Endothelial cell of umbilical vein (primary cell): Measurements from ENCODE around the gene ADCY3.

Experiments used
- EZH2 ChIP-seq: IDR thresholded peaks from 2 replicates; pipeline ENCODE4 v1.6.1; 2012; ENCODE audit warnings: borderline replicate concordance, low read depth, mild to moderate bottlenecking, moderate library complexity, low read length, inconsistent platforms; ENCODE audit not compliant: severe bottlenecking
- FOS ChIP-seq: IDR thresholded peaks from 2 replicates; pipeline ENCODE4 v1.6.1; 2011; ENCODE audit warnings: mild to moderate bottlenecking, low read length, moderate library complexity, borderline replicate concordance; ENCODE audit not compliant: insufficient read depth
- GATA2 ChIP-seq: IDR thresholded peaks from 2 replicates; pipeline ENCODE4 v1.7.0; 2011; ENCODE audit warnings: low read depth, mild to moderate bottlenecking, moderate library complexity, mixed read lengths, low read length; ENCODE audit not compliant: insufficient read length, insufficient read depth
- MYC ChIP-seq: IDR thresholded peaks from one replicate; pipeline ENCODE4 v1.6.1; 2011; ENCODE audit warnings: mild to moderate bottlenecking, low read depth, low read length
- POLR2A ChIP-seq: IDR thresholded peaks from 2 replicates; pipeline ENCODE4 v1.6.1; 2012; ENCODE audit warnings: low read depth, mild to moderate bottlenecking, control low read depth, low read length
- POLR2AphosphoS5 ChIP-seq: IDR thresholded peaks from 2 replicates; pipeline ENCODE4 v1.6.1; 2012; ENCODE audit warnings: low read depth, mild to moderate bottlenecking, control low read depth, low read length, moderate library complexity; ENCODE audit not compliant: insufficient read depth
- TF ChIP-seq, protein P1 (sequence below), 2 donors: IDR thresholded peaks; 1 replicate in 1 of 2; 2 replicates in 1 of 2; pipeline ENCODE4 v1.5.1; 2011; ENCODE audit warnings: low read length in 2 of 2, mild to moderate bottlenecking in 2 of 2, moderate library complexity in 2 of 2, control low read depth in 1 of 2, inconsistent platforms in 1 of 2, low read depth in 1 of 2; ENCODE audit not compliant: insufficient read depth in 1 of 2; ENCODE audit errors: extremely low read depth in 1 of 2
- TF ChIP-seq, protein P2 (sequence below): IDR thresholded peaks from 2 replicates; pipeline ENCODE4 v1.6.1; 2011; ENCODE audit not compliant: insufficient read depth, insufficient read length

DNA sequence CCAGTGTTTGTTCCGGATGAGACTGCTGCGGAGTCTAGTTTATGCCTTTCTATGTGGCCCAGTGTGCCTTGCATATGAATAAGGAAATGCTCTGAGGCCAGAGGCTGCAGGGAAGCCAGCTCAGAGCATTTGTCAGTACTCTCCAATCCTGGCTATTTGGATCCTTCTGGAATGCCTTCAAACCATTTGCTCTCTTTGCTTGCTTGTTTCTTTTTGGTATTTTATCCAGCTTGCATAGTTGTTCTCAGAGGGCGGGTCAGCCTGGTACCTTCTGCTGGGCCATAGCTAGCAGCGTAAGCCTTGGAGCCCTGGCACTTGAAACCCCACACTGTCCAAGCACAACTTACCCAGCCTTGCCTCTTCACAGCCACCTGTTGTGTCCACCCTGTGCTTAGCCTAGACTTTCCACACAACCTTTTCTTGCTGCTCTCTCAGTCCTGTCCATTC, 106.3 kb downstream of the ADCY3 start:
- TF ChIP-seq, protein P1, sequence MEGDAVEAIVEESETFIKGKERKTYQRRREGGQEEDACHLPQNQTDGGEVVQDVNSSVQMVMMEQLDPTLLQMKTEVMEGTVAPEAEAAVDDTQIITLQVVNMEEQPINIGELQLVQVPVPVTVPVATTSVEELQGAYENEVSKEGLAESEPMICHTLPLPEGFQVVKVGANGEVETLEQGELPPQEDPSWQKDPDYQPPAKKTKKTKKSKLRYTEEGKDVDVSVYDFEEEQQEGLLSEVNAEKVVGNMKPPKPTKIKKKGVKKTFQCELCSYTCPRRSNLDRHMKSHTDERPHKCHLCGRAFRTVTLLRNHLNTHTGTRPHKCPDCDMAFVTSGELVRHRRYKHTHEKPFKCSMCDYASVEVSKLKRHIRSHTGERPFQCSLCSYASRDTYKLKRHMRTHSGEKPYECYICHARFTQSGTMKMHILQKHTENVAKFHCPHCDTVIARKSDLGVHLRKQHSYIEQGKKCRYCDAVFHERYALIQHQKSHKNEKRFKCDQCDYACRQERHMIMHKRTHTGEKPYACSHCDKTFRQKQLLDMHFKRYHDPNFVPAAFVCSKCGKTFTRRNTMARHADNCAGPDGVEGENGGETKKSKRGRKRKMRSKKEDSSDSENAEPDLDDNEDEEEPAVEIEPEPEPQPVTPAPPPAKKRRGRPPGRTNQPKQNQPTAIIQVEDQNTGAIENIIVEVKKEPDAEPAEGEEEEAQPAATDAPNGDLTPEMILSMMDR (IDR thresholded peaks at IDR 0.05; ENCODE audit: extremely low read depth in 1 of 2, insufficient read depth in 1 of 2, low read depth in 1 of 2, low read length in 2 of 2) = no peak
- no peak for TF ChIP-seq POLR2A
- TF ChIP-seq, protein P2, sequence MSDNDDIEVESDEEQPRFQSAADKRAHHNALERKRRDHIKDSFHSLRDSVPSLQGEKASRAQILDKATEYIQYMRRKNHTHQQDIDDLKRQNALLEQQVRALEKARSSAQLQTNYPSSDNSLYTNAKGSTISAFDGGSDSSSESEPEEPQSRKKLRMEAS = no peak
- TF ChIP-seq POLR2AphosphoS5 = no peak
- TF ChIP-seq EZH2 = no peak
- TF ChIP-seq MYC = no peak
- no peak for TF ChIP-seq GATA2
- no peak for TF ChIP-seq FOS
